CD4-positive, alpha-beta T cell (primary cell): ENCODE results near the gene B4GAT1. TPM values are rescaled to one million over a fixed set of nuclear protein-coding genes. Genes with fewer than 3 reads are reported as not detected.

Experiments used
- ATAC-seq: fragments of 200-7000 bp; cut with Tn5 transposase; one replicate; pipeline ENCODE4 v1.10.0; 2022; ENCODE audit warnings: mild to moderate bottlenecking; ENCODE audit not compliant: poor library complexity
- CTCF ChIA-PET: fragments of 350-600 bp; sonication (Branson Sonifier 250); formaldehyde crosslinking; loops from one replicate; lab custom pipeline; 2021; ENCODE audit warnings: antibody characterized with exemption, inconsistent platforms; lab: Charles Lee
- POLR2A ChIA-PET: fragments of 350-600 bp; sonication (Branson Sonifier 250); formaldehyde crosslinking; loops from one replicate; lab custom pipeline; 2021; ENCODE audit warnings: antibody characterized with exemption, inconsistent platforms; lab: Charles Lee
- DNase-seq, 14 experiments: peaks; one replicate each; pipeline ENCODE4 v3.0.0-alpha.2; 2013 to 2020; ENCODE audit warnings: mixed read lengths in 2 of 14
- H3K27ac ChIP-seq, 2 donors: one replicate each; pipeline versions ENCODE4 v1.5.1 to v1.7.0; 2013; ENCODE audit warnings: low read length in 2 of 2, low read depth in 1 of 2, mild to moderate bottlenecking in 1 of 2
- H3K27me3 ChIP-seq, 2 experiments: 1 replicate in 1 of 2; 2 replicates in 1 of 2; pipeline versions ENCODE4 v1.6.1 to v1.7.0; 2013; ENCODE audit warnings: low read length in 2 of 2, control low read depth in 1 of 2, mild to moderate bottlenecking in 1 of 2, moderate library complexity in 1 of 2; ENCODE audit not compliant: insufficient read depth in 2 of 2, control insufficient read depth in 1 of 2
- H3K36me3 ChIP-seq: one replicate; pipeline ENCODE4 v1.6.1; 2013; ENCODE audit warnings: low read length, control low read depth; ENCODE audit not compliant: insufficient read depth
- H3K4me1 ChIP-seq: one replicate; pipeline ENCODE4 v1.6.1; 2013; ENCODE audit warnings: low read length, control low read depth; ENCODE audit not compliant: insufficient read depth
- H3K4me3 ChIP-seq: one replicate; pipeline ENCODE4 v1.5.1; 2013; ENCODE audit warnings: mild to moderate bottlenecking, low read length, moderate library complexity
- H3K9me3 ChIP-seq, 2 experiments: 1 replicate in 1 of 2; 2 replicates in 1 of 2; pipeline versions ENCODE4 v1.6.1 to v1.7.0; 2013; ENCODE audit warnings: low read length in 2 of 2, mild to moderate bottlenecking in 2 of 2, control low read depth in 1 of 2, moderate library complexity in 1 of 2; ENCODE audit not compliant: control insufficient read depth in 1 of 2, insufficient read depth in 1 of 2
- H3K27ac Mint-ChIP-seq: one replicate; pipeline ENCODE4 v1.8.0; 2020; ENCODE audit warnings: mixed read lengths
- H3K27me3 Mint-ChIP-seq: one replicate; pipeline ENCODE4 v1.8.0; 2021; ENCODE audit warnings: mixed read lengths
- H3K36me3 Mint-ChIP-seq: one replicate; pipeline ENCODE4 v1.8.0; 2021; ENCODE audit warnings: low read depth, mixed read lengths
- H3K4me1 Mint-ChIP-seq: one replicate; pipeline ENCODE4 v1.8.0; 2021; ENCODE audit warnings: low read depth, mixed read lengths
- H3K4me3 Mint-ChIP-seq: one replicate; pipeline ENCODE4 v1.8.0; 2020; ENCODE audit warnings: mild to moderate bottlenecking, mixed read lengths
- H3K9me3 Mint-ChIP-seq: one replicate; pipeline ENCODE4 v1.8.0; 2020; ENCODE audit warnings: mixed read lengths
- intact Hi-C, 2 experiments: fragments of 100-400 bp; cut with DNase I in 1 of 2; cut with micrococcal nuclease in 1 of 2; formaldehyde crosslinking; loops; one replicate each; pipeline versions ENCODE4 v1.15.1 to v1.9.0; 2023 to 2025; cut with DNase I, micrococcal nuclease
- total RNA-seq, 174 experiments: library from RNA in 2 of 174; stranded (reverse) in 2 of 174; gene quantifications; one replicate each; pipeline ENCODE4 v1.2.3 and lab custom pipeline; 2021 to 2026
- TF ChIP-seq, protein P1 (sequence below): fragments of 200-600 bp; IDR thresholded peaks from one replicate; pipeline ENCODE4 v1.8.0; 2022; ENCODE audit warnings: antibody characterized with exemption, mild to moderate bottlenecking

B4GAT1 gene
- total RNA-seq, 2 experiments from 2014 or later = 1.9 to 2.0 TPM

- ATAC-seq (no peak), DNase-seq (no peak)
- H3K4me1 Mint-ChIP-seq = peaks cover 38% of the 10 kb centered on the region
Observed at GRCh38 chr11:66349084-66349386, 1.6 kb upstream of the B4GAT1 start.

DNA sequence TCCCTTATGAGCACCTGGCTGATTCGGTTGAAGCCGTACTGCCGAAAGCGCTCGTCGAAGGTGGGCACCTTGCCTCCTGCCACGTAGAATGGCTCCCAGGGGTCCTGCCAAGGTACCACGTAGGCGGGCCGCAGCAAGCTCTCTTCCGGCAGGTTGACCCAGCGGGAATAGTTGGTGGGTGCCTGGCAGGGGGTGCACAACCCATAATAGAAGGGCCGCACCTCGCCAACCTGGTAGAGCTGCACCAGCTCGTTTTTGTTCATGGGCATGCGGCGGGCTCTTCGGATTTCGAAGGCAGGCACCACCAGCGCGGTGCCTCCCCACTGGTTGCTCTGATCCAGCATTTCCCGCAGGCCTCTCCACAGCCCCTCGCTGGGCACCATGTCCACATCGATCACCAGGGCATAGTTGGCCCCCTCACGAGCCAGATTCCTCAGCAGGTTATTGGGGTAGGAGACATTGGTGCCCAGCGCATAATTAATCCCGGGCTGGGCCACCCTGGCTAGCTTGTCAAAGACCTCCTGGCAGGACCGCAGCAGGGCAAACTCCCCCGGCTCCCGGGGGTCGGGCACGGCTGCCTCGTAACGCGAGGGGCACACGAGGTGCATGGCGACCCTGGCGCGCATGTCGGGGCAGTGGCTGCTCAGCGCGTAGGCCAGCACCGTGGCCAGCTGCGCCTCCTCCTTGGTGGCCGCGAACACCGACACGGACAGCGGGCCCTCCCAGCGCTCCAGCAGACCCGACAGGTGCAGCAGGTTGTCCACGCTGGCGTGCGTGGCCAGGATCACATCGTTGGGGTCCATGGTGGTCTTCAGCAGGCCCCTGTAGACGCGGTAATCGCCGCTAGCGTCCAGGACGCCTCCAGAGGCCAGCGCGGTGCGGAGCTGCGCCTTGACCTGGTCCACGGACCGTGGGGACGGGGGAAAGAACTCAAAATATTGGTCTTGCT lies 679 bp downstream of the B4GAT1 start:
- Histone ChIP-seq H3K4me1 (peaks cover 56% of the 10 kb centered on the region), H3K27me3 (no peaks in the 10 kb centered on the region), H3K4me3 (peak overlapping the region; percentile 96), H3K9me3 (no peaks in the 10 kb centered on the region), H3K27ac (peak overlapping the region; percentile 57 to 65), H3K36me3 (peaks cover 10% of the 10 kb centered on the region)
- intact Hi-C loops = loop anchor here (5.0 to 10.0 kb wide), 2 partner anchors 41 to 1262 kb away; partner anchors contain the start of genes CDCA5 (in 1 of the 2) and ZFPL1 (in 1 of the 2)
- peaks cover 43% of the 10 kb centered on the region for H3K36me3 Mint-ChIP-seq
- ChIA-PET POLR2A (interaction anchor here (0.7 to 6.3 kb wide), 11 partner anchors 20 to 732 kb away, joined by 3 to 46 read pairs (median 4); partner anchors contain the start of genes CD248, PCNX3, RCE1 and SLC29A2), CTCF (interaction anchor here (1.6 to 4.2 kb wide), 2 partner anchors 35 to 39 kb away, joined by 4 to 24 read pairs; no protein-coding TSS in a partner anchor)
- no peak for ATAC-seq
- peak overlapping the region; percentile 97 for H3K4me3 Mint-ChIP-seq
- DNase-seq = peak in 1 of 14 experiments; percentile 38
- peaks cover 2% of the 10 kb centered on the region for H3K9me3 Mint-ChIP-seq
- peaks cover 53% of the 10 kb centered on the region for H3K4me1 Mint-ChIP-seq
- TF ChIP-seq, protein P1, sequence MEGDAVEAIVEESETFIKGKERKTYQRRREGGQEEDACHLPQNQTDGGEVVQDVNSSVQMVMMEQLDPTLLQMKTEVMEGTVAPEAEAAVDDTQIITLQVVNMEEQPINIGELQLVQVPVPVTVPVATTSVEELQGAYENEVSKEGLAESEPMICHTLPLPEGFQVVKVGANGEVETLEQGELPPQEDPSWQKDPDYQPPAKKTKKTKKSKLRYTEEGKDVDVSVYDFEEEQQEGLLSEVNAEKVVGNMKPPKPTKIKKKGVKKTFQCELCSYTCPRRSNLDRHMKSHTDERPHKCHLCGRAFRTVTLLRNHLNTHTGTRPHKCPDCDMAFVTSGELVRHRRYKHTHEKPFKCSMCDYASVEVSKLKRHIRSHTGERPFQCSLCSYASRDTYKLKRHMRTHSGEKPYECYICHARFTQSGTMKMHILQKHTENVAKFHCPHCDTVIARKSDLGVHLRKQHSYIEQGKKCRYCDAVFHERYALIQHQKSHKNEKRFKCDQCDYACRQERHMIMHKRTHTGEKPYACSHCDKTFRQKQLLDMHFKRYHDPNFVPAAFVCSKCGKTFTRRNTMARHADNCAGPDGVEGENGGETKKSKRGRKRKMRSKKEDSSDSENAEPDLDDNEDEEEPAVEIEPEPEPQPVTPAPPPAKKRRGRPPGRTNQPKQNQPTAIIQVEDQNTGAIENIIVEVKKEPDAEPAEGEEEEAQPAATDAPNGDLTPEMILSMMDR = no peak
- H3K27me3 Mint-ChIP-seq = peaks cover 5% of the 10 kb centered on the region
- H3K27ac Mint-ChIP-seq = peak overlapping the region; percentile 100

More at GRCh38 chr11:66349084-66349386, 1.6 kb upstream of the B4GAT1 start:
- TF ChIP-seq, protein P1 = no peak
- Mint-ChIP-seq H3K4me3 (peak overlapping the region; percentile 100), H3K27ac (peak overlapping the region; percentile 100), H3K9me3 (peaks cover 2% of the 10 kb centered on the region), H3K27me3 (peaks cover 5% of the 10 kb centered on the region), H3K36me3 (peaks cover 35% of the 10 kb centered on the region)
- H3K27ac ChIP-seq = no peak overlapping the region
- ChIA-PET POLR2A (interaction anchor here (0.7 kb wide), 1 partner anchor 37 kb away, joined by 4 read pairs; no protein-coding TSS in a partner anchor), CTCF (no interaction called here)
- H3K9me3 ChIP-seq = no peaks in the 10 kb centered on the region
- no peaks in the 10 kb centered on the region for H3K27me3 ChIP-seq
- peaks cover 47% of the 10 kb centered on the region for H3K4me1 ChIP-seq
- no peak overlapping the region for H3K4me3 ChIP-seq
- intact Hi-C loops = loop anchor here (2.0 to 10.0 kb wide), 3 partner anchors 22 to 1264 kb away; partner anchors contain the start of genes CDCA5 (in 1 of the 2), SLC29A2 (in 1 of the 2) and ZFPL1 (in 1 of the 2)
- peaks cover 3% of the 10 kb centered on the region for H3K36me3 ChIP-seq

- peaks cover 48% of the 10 kb centered on the region for H3K4me1 Mint-ChIP-seq
- POLR2A ChIA-PET = interaction anchor here (0.8 to 6.3 kb wide), 10 partner anchors 10 to 1249 kb away, joined by 3 to 46 read pairs (median 6); partner anchors contain the start of genes CD248, MRPL11, RIN1 and SLC29A2
- peak overlapping the region; percentile 94 for H3K27ac Mint-ChIP-seq
- no peak for DNase-seq
- H3K27me3 Mint-ChIP-seq = peaks cover 5% of the 10 kb centered on the region
- ATAC-seq = peak; percentile 25
- no peaks in the 10 kb centered on the region for H3K9me3 ChIP-seq
- H3K9me3 Mint-ChIP-seq = peaks cover 2% of the 10 kb centered on the region
- TF ChIP-seq, protein P1 = no peak
- H3K27ac ChIP-seq = peak overlapping the region; percentile 75 to 78
- H3K36me3 Mint-ChIP-seq = peaks cover 50% of the 10 kb centered on the region
- peak overlapping the region; percentile 100 for H3K4me3 ChIP-seq
- CTCF ChIA-PET = interaction anchor here (1.2 to 4.2 kb wide), 4 partner anchors 33 to 94 kb away, joined by 4 to 24 read pairs (median 6); partner anchors contain the start of gene MRPL11
- H3K4me1 ChIP-seq = peaks cover 56% of the 10 kb centered on the region
- intact Hi-C loops = loop anchor here (1.0 to 10.0 kb wide), 7 partner anchors 17 to 1260 kb away; partner anchors contain the start of genes RCE1 (in 2 of the 2), CDCA5 (in 1 of the 2), SLC29A2 (in 1 of the 2) and ZFPL1 (in 1 of the 2)
- H3K4me3 Mint-ChIP-seq = peak overlapping the region; percentile 97
- no peaks in the 10 kb centered on the region for H3K27me3 ChIP-seq
- H3K36me3 ChIP-seq = peaks cover 25% of the 10 kb centered on the region
Observed at GRCh38 chr11:66345316-66345649, 2.1 kb downstream of the B4GAT1 start.
